Sciatic nerve (tissue), 2 donors: ENCODE measurements around the gene DUOX2. TPM values are rescaled to one million over a fixed set of nuclear protein-coding genes. Genes with fewer than 3 reads are reported as not detected.
"Not testable (repeated sequence)": the region's sequence is repeated elsewhere in the genome, so short reads cannot be mapped to it uniquely, and the experiment has no call there.

Source experiments
- ATAC-seq: fragments of 200-7000 bp; cut with Tn5 transposase; one replicate; pipeline ENCODE4 v1.9.1; 2020; ENCODE audit warnings: mild to moderate bottlenecking, moderate library complexity
- DNase-seq: peaks from one replicate; pipeline ENCODE4 v3.0.0-alpha.2; 2020; ENCODE audit warnings: low spot score
- intact Hi-C: fragments of 100-400 bp; cut with DNase I; formaldehyde crosslinking; loops from one replicate; pipeline ENCODE4 v1.14.2; 2022
- total RNA-seq: library from RNA; stranded (reverse); fragmentation: NEBNext Ultra II Directional; extraction: Animal tissue kit (Norgen Biotek cat#: 25700); gene quantifications from one replicate; pipeline ENCODE4 v1.2.1, GENCODE V29; 2021
- donor health status: DM: no; HTN: no; CAD: no.
- donor health status: DM: no; HTN: no; CAD: no.

The DUOX2 gene
- total RNA-seq, 1 donor from 2014 or later, result 1.5 TPM

DNA sequence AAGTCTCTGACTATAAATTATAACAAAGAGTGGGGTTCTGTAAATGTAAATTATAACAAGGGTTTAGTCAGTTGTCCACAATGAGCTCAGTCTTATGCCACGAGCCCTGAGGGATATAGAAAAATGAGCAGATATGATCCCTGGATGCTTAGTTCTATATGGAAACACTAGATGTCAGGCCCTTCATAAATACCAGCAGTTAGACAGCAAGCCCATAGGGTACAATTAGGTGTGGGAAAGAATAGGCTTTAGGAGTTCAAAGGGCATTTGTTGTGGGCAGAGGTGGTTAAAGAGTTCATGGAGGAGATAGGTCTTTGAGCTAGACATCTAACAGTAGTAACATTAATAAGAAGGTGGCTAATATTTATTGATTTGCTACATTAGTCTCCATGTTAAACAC is 69.7 kb downstream of the DUOX2 start:
- intact Hi-C loops, DNase-seq, ATAC-seq: not testable (repeated sequence)

GRCh38 chr15:45042859-45043258 is 71.1 kb downstream of the DUOX2 start:
- DNase-seq, ATAC-seq, intact Hi-C loops: not testable (repeated sequence)

Other genes with a start within 250 kb of the DUOX2 start
- not detected for gene TERB2, start 157.5 kb downstream of the DUOX2 start, total RNA-seq
- gene SORD, start 91.0 kb downstream of the DUOX2 start, total RNA-seq, result 15.4 TPM
- not detected for gene DUOXA2, start 154 bp upstream of the DUOX2 start, total RNA-seq
- gene DUOXA1, start 15.7 kb upstream of the DUOX2 start, total RNA-seq, result 5.9 TPM
- 5.9 TPM for gene DUOX1, start 15.8 kb upstream of the DUOX2 start, total RNA-seq
- 15.4 TPM for gene SHF, start 73.8 kb upstream of the DUOX2 start, total RNA-seq
- not detected for gene SLC28A2, start 138.1 kb upstream of the DUOX2 start, total RNA-seq